ENCODE results near the gene INSYN1. TPM values are rescaled to one million over a fixed set of nuclear protein-coding genes. Genes with fewer than 3 reads are reported as not detected.
"Not testable (repeated sequence)": the region's sequence is repeated elsewhere in the genome, so short reads cannot be mapped to it uniquely, and the experiment has no call there.

Gene INSYN1
- total and polyA plus RNA-seq, 9 of the 15 experiments (the other 6 are each of a cell fraction or from before 2014, with no cell fraction given) = not detected

- TF ChIP-seq ZNF609 (CRISPR knock-in tag; IDR thresholded peaks at IDR 0.05; ENCODE audit: borderline replicate concordance) = no peak
These were observed 20.2 kb downstream of the INSYN1 start (continued) for GRCh38 chr15:73732930-73733329.

GRCh38 chr15:73732051-73732450 is 21.1 kb downstream of the INSYN1 start:
- ATAC-seq; H3K9me3 ChIP-seq (replicated peaks; ENCODE audit: control insufficient read depth, insufficient read depth, low read depth, low read length); CTCF ChIA-PET (ENCODE audit: low intra/inter-chr PET ratio); H3K36me3 ChIP-seq (ENCODE audit: control insufficient read depth, insufficient read depth, low read length); H3K4me1 ChIP-seq (replicated peaks in 1 of 2; ENCODE audit: control insufficient read depth in 2 of 2, insufficient read depth in 2 of 2, low read length in 2 of 2); H3K9ac ChIP-seq (ENCODE audit: insufficient read depth in 1 of 2, low read depth in 2 of 2, low read length in 2 of 2); DNase-seq (ENCODE audit: extremely low read depth in 1 of 4, low spot score in 3 of 4); H3K4me3 ChIP-seq; POLR2A ChIA-PET; BruUV-seq (replicated peaks); H2AFZ ChIP-seq (ENCODE audit: low read depth, low read length); H3K9me1 ChIP-seq (ENCODE audit: control insufficient read depth, insufficient read depth, low read length); H3K27ac ChIP-seq (ENCODE audit: extremely low read depth, low read depth, low read length); in situ Hi-C loops (cut with MboI); H4K20me1 ChIP-seq (replicated peaks; ENCODE audit: control insufficient read depth, insufficient read depth, low read length); FAIRE-seq; H3K4me2 ChIP-seq (ENCODE audit: insufficient read depth, low read length); H3K79me2 ChIP-seq (ENCODE audit: control insufficient read depth, insufficient read depth, low read length); intact Hi-C loops (cut with micrococcal nuclease): not testable (repeated sequence)
- peaks cover 0 to 39% of the 10 kb centered on the region in 2 experiments; a peak in 2 of 5 replicates for H3K27me3 ChIP-seq (ENCODE audit: control insufficient read depth in 2 of 2, insufficient read depth in 2 of 2, low read length in 2 of 2)
- 64% methylated on average over 9 of the region's 29 CpGs for WGBS (ENCODE audit: insufficient coverage, low coverage, missing lambda C conversion rate)

Measured in K562 (cell line).